Activated naive CD8-positive, alpha-beta T cell treated with anti-CD3 and anti-CD28 coated beads, Interleukin-2, amount 10 ng/mL, durations not matched to agents 7 days and 5 days (primary cell): ENCODE results near the gene LRP10. TPM values are rescaled to one million over a fixed set of nuclear protein-coding genes. Genes with fewer than 3 reads are reported as not detected.
"Not testable (repeated sequence)": the region's sequence is repeated elsewhere in the genome, so short reads cannot be mapped to it uniquely, and the experiment has no call there.

Experiments used
- ATAC-seq: fragments of 150-1000 bp; cut with Tn5 transposase; one replicate; pipeline ENCODE4 v1.10.0; 2021; ENCODE audit warnings: low read depth, moderate library complexity
- POLR2A ChIA-PET: fragments of 350-600 bp; sonication (Branson Sonifier 250); formaldehyde crosslinking; loops from one replicate; lab custom pipeline; 2021; ENCODE audit warnings: antibody characterized with exemption; lab: Charles Lee
- DNase-seq: peaks from one replicate; pipeline ENCODE4 v3.0.0; 2021
- H3K27ac Mint-ChIP-seq: one replicate; pipeline ENCODE4 v1.8.0; 2022; ENCODE audit warnings: mild to moderate bottlenecking, mixed read lengths
- H3K27me3 Mint-ChIP-seq: one replicate; pipeline ENCODE4 v1.8.0; 2022; ENCODE audit warnings: mild to moderate bottlenecking, moderate library complexity, mixed read lengths
- H3K36me3 Mint-ChIP-seq: one replicate; pipeline ENCODE4 v1.8.0; 2021; ENCODE audit warnings: mild to moderate bottlenecking, mixed read lengths
- H3K4me1 Mint-ChIP-seq: one replicate; pipeline ENCODE4 v1.8.0; 2021; ENCODE audit warnings: mixed read lengths
- H3K4me3 Mint-ChIP-seq: one replicate; pipeline ENCODE4 v1.8.0; 2022; ENCODE audit warnings: mild to moderate bottlenecking, moderate library complexity, mixed read lengths
- H3K9me3 Mint-ChIP-seq: one replicate; pipeline ENCODE4 v1.8.0; 2021; ENCODE audit warnings: mixed read lengths
- total RNA-seq, 2 experiments: library from RNA; stranded (reverse); gene quantifications; one replicate each; pipeline ENCODE4 v1.2.3, GENCODE V29; 2021

The LRP10 gene
- total RNA-seq, 2 experiments from 2014 or later, result 59.9 to 63.1 TPM

GRCh38 chr14:22908601-22909000, 37.1 kb downstream of the LRP10 start:
- Mint-ChIP-seq H3K4me3 (no peak overlapping the region), H3K27ac (no peak overlapping the region), H3K9me3 (no peaks in the 10 kb centered on the region), H3K36me3 (peaks cover 25% of the 10 kb centered on the region), H3K4me1 (peaks cover 10% of the 10 kb centered on the region), H3K27me3 (no peaks in the 10 kb centered on the region)
- DNase-seq (no peak), ATAC-seq (no peak)
- POLR2A ChIA-PET, result interaction anchor here (1.6 kb wide), 1 partner anchor 10 kb away, joined by 5 read pairs; the partner anchor contains the start of gene RBM23

- ATAC-seq (no peak), DNase-seq (no peak)
- peaks cover 27% of the 10 kb centered on the region for H3K36me3 Mint-ChIP-seq
- POLR2A ChIA-PET, result no interaction called here
- H3K4me3 Mint-ChIP-seq, result no peak overlapping the region
- H3K4me1 Mint-ChIP-seq, result peaks cover 15% of the 10 kb centered on the region
- no peaks in the 10 kb centered on the region for H3K27me3 Mint-ChIP-seq
- H3K9me3 Mint-ChIP-seq, result no peaks in the 10 kb centered on the region
- H3K27ac Mint-ChIP-seq, result no peak overlapping the region
These were observed 39.4 kb downstream of the LRP10 start for GRCh38 chr14:22910916-22911315.

GRCh38 chr14:22914836-22915235, 43.3 kb downstream of the LRP10 start:
- not testable (repeated sequence) for H3K4me3 Mint-ChIP-seq, H3K36me3 Mint-ChIP-seq, H3K27me3 Mint-ChIP-seq, DNase-seq, H3K27ac Mint-ChIP-seq, H3K9me3 Mint-ChIP-seq, ATAC-seq
- POLR2A ChIA-PET, result interaction anchor here (0.6 kb wide), 1 partner anchor 81 kb away, joined by 7 read pairs; no protein-coding TSS in a partner anchor
- H3K4me1 Mint-ChIP-seq, result peaks cover 25% of the 10 kb centered on the region

- Mint-ChIP-seq H3K27me3 (no peaks in the 10 kb centered on the region), H3K9me3 (no peaks in the 10 kb centered on the region), H3K27ac (no peak overlapping the region)
These were observed 44.5 kb downstream of the LRP10 start for GRCh38 chr14:22915886-22916521.

GRCh38 chr14:22918804-22919600, 47.5 kb downstream of the LRP10 start, which contains the start of gene RBM23:
TSS of gene RBM23 (minus strand) at chr14:22919149.
- H3K27me3 Mint-ChIP-seq, result no peaks in the 10 kb centered on the region

More at GRCh38 chr14:22915886-22916521, 44.5 kb downstream of the LRP10 start:
- Mint-ChIP-seq H3K4me1 (peaks cover 27% of the 10 kb centered on the region), H3K4me3 (no peak overlapping the region), H3K36me3 (peaks cover 12% of the 10 kb centered on the region)
- POLR2A ChIA-PET, result interaction anchor here (0.7 to 1.0 kb wide), 3 partner anchors 43 to 694 kb away, joined by 3 to 4 read pairs (median 3); no protein-coding TSS in a partner anchor
- no peak for DNase-seq
- no peak for ATAC-seq

GRCh38 chr14:22919601-22919921, 48.0 kb downstream of the LRP10 start:
- Mint-ChIP-seq H3K36me3 (peaks cover 17% of the 10 kb centered on the region), H3K27me3 (no peaks in the 10 kb centered on the region), H3K4me3 (peak overlapping the region; percentile 94), H3K4me1 (peaks cover 24% of the 10 kb centered on the region), H3K9me3 (no peaks in the 10 kb centered on the region), H3K27ac (peak overlapping the region; percentile 99)
- POLR2A ChIA-PET, result interaction anchor here (0.6 to 4.2 kb wide), 14 partner anchors 8 to 331 kb away, joined by 3 to 35 read pairs (median 6); partner anchors contain the start of genes ACIN1, C14orf119, DAD1 and LRP10
- no peak for DNase-seq
- peak; percentile 11 for ATAC-seq

More at GRCh38 chr14:22918804-22919600, 47.5 kb downstream of the LRP10 start, which contains the start of gene RBM23:
- H3K9me3 Mint-ChIP-seq, result no peaks in the 10 kb centered on the region
- H3K4me1 Mint-ChIP-seq, result peaks cover 24% of the 10 kb centered on the region
- H3K27ac Mint-ChIP-seq, result peak within 1 kb of the TSS; percentile 99
- POLR2A ChIA-PET, result interaction anchor here (0.6 to 4.2 kb wide), 18 partner anchors 9 to 349 kb away, joined by 3 to 35 read pairs (median 5); partner anchors contain the start of genes ACIN1, C14orf119, DAD1 and LRP10
- peaks cover 18% of the 10 kb centered on the region for H3K36me3 Mint-ChIP-seq
- peak; percentile 89 for ATAC-seq
- peak within 1 kb of the TSS; percentile 94 for H3K4me3 Mint-ChIP-seq
- peak; percentile 98 for DNase-seq

- POLR2A ChIA-PET, result interaction anchor here (3.6 to 4.2 kb wide), 2 partner anchors 9 to 86 kb away, joined by 16 to 35 read pairs; partner anchors contain the start of gene PRMT5
- H3K27ac Mint-ChIP-seq, result peak overlapping the region; percentile 2
- no peak for DNase-seq
- H3K9me3 Mint-ChIP-seq, result no peaks in the 10 kb centered on the region
- H3K27me3 Mint-ChIP-seq, result no peaks in the 10 kb centered on the region
- peaks cover 20% of the 10 kb centered on the region for H3K4me1 Mint-ChIP-seq
- H3K4me3 Mint-ChIP-seq, result no peak overlapping the region
- ATAC-seq, result no peak
- peaks cover 18% of the 10 kb centered on the region for H3K36me3 Mint-ChIP-seq
These were observed 49.2 kb downstream of the LRP10 start for GRCh38 chr14:22920697-22921096.

GRCh38 chr14:22922294-22922693, 50.8 kb downstream of the LRP10 start:
- DNase-seq (no peak), ATAC-seq (no peak)
- no peaks in the 10 kb centered on the region for H3K9me3 Mint-ChIP-seq
- H3K27me3 Mint-ChIP-seq, result no peaks in the 10 kb centered on the region
- POLR2A ChIA-PET, result no interaction called here
- H3K4me1 Mint-ChIP-seq, result peaks cover 31% of the 10 kb centered on the region
- peaks cover 28% of the 10 kb centered on the region for H3K36me3 Mint-ChIP-seq
- H3K27ac Mint-ChIP-seq, result no peak overlapping the region
- H3K4me3 Mint-ChIP-seq, result no peak overlapping the region

GRCh38 chr14:22923746-22924145, 52.2 kb downstream of the LRP10 start:
- Mint-ChIP-seq H3K27me3 (no peaks in the 10 kb centered on the region), H3K4me3 (no peak overlapping the region), H3K36me3 (peaks cover 28% of the 10 kb centered on the region), H3K9me3 (no peaks in the 10 kb centered on the region), H3K27ac (no peak overlapping the region), H3K4me1 (peaks cover 34% of the 10 kb centered on the region)
- POLR2A ChIA-PET, result no interaction called here
- DNase-seq, result no peak
- no peak for ATAC-seq

- no peaks in the 10 kb centered on the region for H3K9me3 Mint-ChIP-seq
These were observed 54.0 kb downstream of the LRP10 start for GRCh38 chr14:22925513-22925912.

GRCh38 chr14:22926316-22926715, 54.8 kb downstream of the LRP10 start:
- H3K4me3 Mint-ChIP-seq, result no peak overlapping the region
- ATAC-seq, result no peak
- no peaks in the 10 kb centered on the region for H3K9me3 Mint-ChIP-seq
- no peak overlapping the region for H3K27ac Mint-ChIP-seq
- H3K36me3 Mint-ChIP-seq, result peaks cover 21% of the 10 kb centered on the region
- POLR2A ChIA-PET, result interaction anchor here (0.6 kb wide), 1 partner anchor 36 kb away, joined by 4 read pairs; no protein-coding TSS in a partner anchor
- no peaks in the 10 kb centered on the region for H3K27me3 Mint-ChIP-seq
- H3K4me1 Mint-ChIP-seq, result peaks cover 25% of the 10 kb centered on the region
- DNase-seq, result no peak

More at GRCh38 chr14:22925513-22925912, 54.0 kb downstream of the LRP10 start:
- Mint-ChIP-seq H3K4me1 (peaks cover 25% of the 10 kb centered on the region), H3K36me3 (peaks cover 24% of the 10 kb centered on the region), H3K27me3 (no peaks in the 10 kb centered on the region), H3K4me3 (no peak overlapping the region), H3K27ac (no peak overlapping the region)
- ATAC-seq, result no peak
- POLR2A ChIA-PET, result no interaction called here
- no peak for DNase-seq

GRCh38 chr14:22928237-22929103, 56.9 kb downstream of the LRP10 start:
- Mint-ChIP-seq H3K9me3 (no peaks in the 10 kb centered on the region), H3K27ac (no peak overlapping the region), H3K4me3 (no peak overlapping the region), H3K36me3 (peaks cover 21% of the 10 kb centered on the region), H3K27me3 (no peaks in the 10 kb centered on the region), H3K4me1 (peaks cover 25% of the 10 kb centered on the region)
- ATAC-seq (no peak), DNase-seq (no peak)
- POLR2A ChIA-PET, result interaction anchor here (0.6 to 2.3 kb wide), 9 partner anchors 9 to 209 kb away, joined by 3 to 35 read pairs (median 5); partner anchors contain the start of genes ACIN1, HAUS4, LRP10 and RBM23
